Endodermal cell (in vitro differentiated cells): ENCODE measurements around the gene CD38. TPM values are rescaled to one million over a fixed set of nuclear protein-coding genes. Genes with fewer than 3 reads are reported as not detected.

Experiments used
- DNase-seq: peaks from one replicate; pipeline ENCODE4 v3.0.0-alpha.2; 2017
- H3K27ac ChIP-seq: 2 replicates; pipeline ENCODE4 v1.5.1; 2013; ENCODE audit warnings: mild to moderate bottlenecking, low read depth, low read length, moderate library complexity
- H3K27me3 ChIP-seq: 2 replicates; pipeline ENCODE4 v1.6.1; 2013; ENCODE audit warnings: mild to moderate bottlenecking, low read length, moderate library complexity; ENCODE audit not compliant: insufficient read depth, control insufficient read depth, poor library complexity, severe bottlenecking
- H3K36me3 ChIP-seq: 2 replicates; pipeline ENCODE4 v1.7.0; 2013; ENCODE audit warnings: mild to moderate bottlenecking, low read length, moderate library complexity; ENCODE audit not compliant: control insufficient read depth, insufficient read depth
- H3K4me1 ChIP-seq: one replicate; pipeline ENCODE4 v1.7.0; 2013; ENCODE audit warnings: low read length; ENCODE audit not compliant: control insufficient read depth, insufficient read depth
- H3K4me3 ChIP-seq: 2 replicates; pipeline ENCODE4 v1.5.1; 2013; ENCODE audit warnings: mild to moderate bottlenecking, low read length, moderate library complexity
- H3K9ac ChIP-seq: 2 replicates; pipeline ENCODE4 v1.6.1; 2013; ENCODE audit warnings: mild to moderate bottlenecking, low read length, moderate library complexity; ENCODE audit not compliant: poor library complexity, severe bottlenecking; ENCODE audit errors: extremely low read depth
- H3K9me3 ChIP-seq: 2 replicates; pipeline ENCODE4 v1.6.1; 2013; ENCODE audit warnings: mild to moderate bottlenecking, low read length, moderate library complexity; ENCODE audit not compliant: control insufficient read depth
- H3K27ac Mint-ChIP-seq: 2 replicates; pipeline ENCODE4 v1.8.0; 2020; ENCODE audit warnings: mixed read lengths
- H3K27me3 Mint-ChIP-seq: 2 replicates; pipeline ENCODE4 v1.8.0; 2021; ENCODE audit warnings: mild to moderate bottlenecking, mixed read lengths; ENCODE audit not compliant: insufficient read depth
- H3K36me3 Mint-ChIP-seq: 2 replicates; pipeline ENCODE4 v1.8.0; 2020; ENCODE audit warnings: low read depth, mixed read lengths
- H3K4me1 Mint-ChIP-seq: 2 replicates; pipeline ENCODE4 v1.8.0; 2020; ENCODE audit warnings: mixed read lengths
- H3K4me3 Mint-ChIP-seq: 2 replicates; pipeline ENCODE4 v1.8.0; 2020; ENCODE audit warnings: mild to moderate bottlenecking, moderate library complexity, mixed read lengths
- H3K9me3 Mint-ChIP-seq: 2 replicates; pipeline ENCODE4 v1.8.0; 2020; ENCODE audit warnings: mild to moderate bottlenecking, mixed read lengths
- WGBS, 2 experiments: methylation state at CpG; one replicate each; pipeline versions ENCODE4 v1.1.5 to v1.1.7; 2013; ENCODE audit warnings: missing lambda C conversion rate in 2 of 2, mixed read lengths in 1 of 2; ENCODE audit not compliant: insufficient coverage in 1 of 2, insufficient read length in 1 of 2; 5-methylcytosine and 5-hydroxymethylcytosine counted together
- total RNA-seq, 2 donors: library from RNA; stranded (reverse); fragmentation: NEBNext Ultra II Directional in 1 of 2; extraction: Animal tissue kit (Norgen Biotek cat#: 25700) in 1 of 2; gene quantifications; 2 replicates in 1 of 2; 3 replicates in 1 of 2; pipeline ENCODE4 v1.2.1, GENCODE V29; 2021
- TF ChIP-seq, protein P1 (sequence below): fragments of 200-600 bp; sonication (generic); conservative IDR thresholded peaks from 2 replicates; pipeline ENCODE4 v1.5.0; 2021; ENCODE audit warnings: antibody characterized with exemption, mild to moderate bottlenecking

CD38 gene
- total RNA-seq, 2 donors from 2014 or later, result 0.11 TPM; not detected in 1

DNA sequence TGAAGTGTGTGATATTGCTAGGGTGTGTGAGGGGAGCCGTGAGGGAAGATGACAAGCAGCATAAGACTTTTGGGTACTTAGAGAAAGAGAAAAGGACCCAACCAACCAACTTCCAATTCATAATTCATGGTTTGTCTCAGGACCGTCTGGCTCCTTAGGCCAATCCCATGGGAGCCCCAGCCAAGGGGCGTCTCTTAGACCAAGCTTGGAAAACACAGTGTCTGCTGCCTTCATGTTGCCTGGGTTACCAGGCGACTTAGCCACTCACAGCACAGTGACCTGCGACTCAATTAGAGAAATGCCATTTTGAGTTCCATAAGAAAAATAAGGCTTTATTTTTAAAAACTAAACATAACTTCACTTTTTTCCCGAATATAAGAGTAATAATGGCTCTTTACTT lies 42.6 kb upstream of the CD38 start:
- Histone ChIP-seq H3K9me3 (no peaks in the 10 kb centered on the region), H3K27ac (no peak overlapping the region), H3K36me3 (no peaks in the 10 kb centered on the region), H3K4me3 (no peak overlapping the region), H3K4me1 (no peaks in the 10 kb centered on the region), H3K27me3 (no peaks in the 10 kb centered on the region), H3K9ac (no peak overlapping the region)
- DNase-seq, result no peak
- no peak overlapping the region for H3K27ac Mint-ChIP-seq
- H3K9me3 Mint-ChIP-seq, result peaks cover 2% of the 10 kb centered on the region
- no peak overlapping the region for H3K4me3 Mint-ChIP-seq
- H3K36me3 Mint-ChIP-seq, result no peaks in the 10 kb centered on the region
- WGBS, 2 experiments, result 78 to 92% methylated on average over 3 to 6 of the region's 6 CpGs
- TF ChIP-seq, protein P1, sequence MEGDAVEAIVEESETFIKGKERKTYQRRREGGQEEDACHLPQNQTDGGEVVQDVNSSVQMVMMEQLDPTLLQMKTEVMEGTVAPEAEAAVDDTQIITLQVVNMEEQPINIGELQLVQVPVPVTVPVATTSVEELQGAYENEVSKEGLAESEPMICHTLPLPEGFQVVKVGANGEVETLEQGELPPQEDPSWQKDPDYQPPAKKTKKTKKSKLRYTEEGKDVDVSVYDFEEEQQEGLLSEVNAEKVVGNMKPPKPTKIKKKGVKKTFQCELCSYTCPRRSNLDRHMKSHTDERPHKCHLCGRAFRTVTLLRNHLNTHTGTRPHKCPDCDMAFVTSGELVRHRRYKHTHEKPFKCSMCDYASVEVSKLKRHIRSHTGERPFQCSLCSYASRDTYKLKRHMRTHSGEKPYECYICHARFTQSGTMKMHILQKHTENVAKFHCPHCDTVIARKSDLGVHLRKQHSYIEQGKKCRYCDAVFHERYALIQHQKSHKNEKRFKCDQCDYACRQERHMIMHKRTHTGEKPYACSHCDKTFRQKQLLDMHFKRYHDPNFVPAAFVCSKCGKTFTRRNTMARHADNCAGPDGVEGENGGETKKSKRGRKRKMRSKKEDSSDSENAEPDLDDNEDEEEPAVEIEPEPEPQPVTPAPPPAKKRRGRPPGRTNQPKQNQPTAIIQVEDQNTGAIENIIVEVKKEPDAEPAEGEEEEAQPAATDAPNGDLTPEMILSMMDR, result no peak
- H3K4me1 Mint-ChIP-seq, result no peaks in the 10 kb centered on the region
- H3K27me3 Mint-ChIP-seq, result peaks cover 2% of the 10 kb centered on the region

DNA sequence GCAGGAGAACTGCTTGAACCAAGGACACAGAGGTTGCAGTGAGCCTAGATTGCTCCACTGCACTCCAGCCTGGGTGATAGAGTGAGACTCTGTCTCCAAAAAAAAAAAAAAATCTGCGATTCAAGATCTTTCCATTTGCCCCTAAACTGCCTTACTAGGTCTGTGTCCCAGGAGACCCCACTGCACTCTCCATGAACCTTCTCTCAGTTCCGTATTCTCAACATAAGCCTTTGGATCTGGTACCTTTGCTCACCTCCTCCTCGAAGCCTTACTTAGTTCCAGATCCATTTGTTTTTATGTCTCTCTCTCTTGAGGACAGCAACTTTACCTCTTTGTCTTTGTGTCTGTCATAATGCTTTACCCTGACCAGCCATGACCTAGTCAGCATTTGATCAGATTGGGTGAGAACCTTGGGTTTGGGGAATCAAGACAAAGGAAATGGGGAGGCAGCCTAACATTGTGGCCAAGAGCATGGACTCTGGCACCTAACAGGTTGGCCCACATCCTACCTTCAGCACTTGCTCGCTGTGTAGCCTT lies 41.5 kb upstream of the CD38 start:
- WGBS, 2 experiments, result 80 to 85% methylated on average over 4 of the region's 4 CpGs

DNA sequence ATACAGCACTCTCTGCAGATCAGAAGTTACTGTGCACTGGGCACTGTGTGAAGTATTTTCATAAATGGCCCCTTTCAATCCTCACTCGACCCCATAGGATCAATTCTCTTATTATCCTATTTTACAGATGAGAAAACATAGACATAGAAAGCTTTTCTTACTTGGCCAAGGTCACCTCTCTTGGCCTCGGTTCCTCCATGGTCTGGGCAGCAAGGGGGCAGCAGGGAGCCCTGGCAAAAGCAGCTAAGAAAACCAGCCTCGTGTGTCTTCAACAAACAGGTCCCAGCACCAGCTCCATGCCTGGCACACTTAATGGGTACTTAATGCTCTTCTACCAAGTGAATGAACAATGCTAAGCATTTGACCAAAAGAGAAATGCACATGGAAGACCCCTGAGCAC lies 40.9 kb upstream of the CD38 start:
- H3K9me3 Mint-ChIP-seq, result peaks cover 10% of the 10 kb centered on the region
- no peak overlapping the region for H3K27ac Mint-ChIP-seq
- no peaks in the 10 kb centered on the region for H3K4me1 ChIP-seq
- WGBS, 2 experiments, result 75 to 84% methylated on average over 2 to 3 of the region's 3 CpGs
- no peak overlapping the region for H3K9ac ChIP-seq
- no peak overlapping the region for H3K4me3 Mint-ChIP-seq
- DNase-seq, result no peak
- H3K27me3 ChIP-seq, result no peaks in the 10 kb centered on the region
- H3K4me1 Mint-ChIP-seq, result no peaks in the 10 kb centered on the region
- H3K36me3 ChIP-seq, result no peaks in the 10 kb centered on the region
- TF ChIP-seq, protein P1, result peak; percentile 63
- no peaks in the 10 kb centered on the region for H3K36me3 Mint-ChIP-seq
- H3K27ac ChIP-seq, result no peak overlapping the region
- H3K4me3 ChIP-seq, result no peak overlapping the region
- peaks cover 10% of the 10 kb centered on the region for H3K9me3 ChIP-seq
- H3K27me3 Mint-ChIP-seq, result peaks cover 2% of the 10 kb centered on the region

More for the DNA sequence above, 41.5 kb upstream of the CD38 start:
- no peaks in the 10 kb centered on the region for H3K4me1 Mint-ChIP-seq
- peaks cover 7% of the 10 kb centered on the region for H3K9me3 Mint-ChIP-seq
- H3K27ac ChIP-seq, result no peak overlapping the region
- H3K4me3 ChIP-seq, result no peak overlapping the region
- H3K9ac ChIP-seq, result no peak overlapping the region
- no peak overlapping the region for H3K27ac Mint-ChIP-seq
- no peaks in the 10 kb centered on the region for H3K36me3 Mint-ChIP-seq
- H3K4me3 Mint-ChIP-seq, result no peak overlapping the region
- no peaks in the 10 kb centered on the region for H3K36me3 ChIP-seq
- no peaks in the 10 kb centered on the region for H3K27me3 ChIP-seq
- H3K27me3 Mint-ChIP-seq, result peaks cover 2% of the 10 kb centered on the region
- no peaks in the 10 kb centered on the region for H3K4me1 ChIP-seq
- DNase-seq, result no peak
- H3K9me3 ChIP-seq, result peaks cover 3% of the 10 kb centered on the region
- TF ChIP-seq, protein P1, result no peak
